K562 (cell line): ENCODE results near the gene SPTBN4. TPM values are rescaled to one million over a fixed set of nuclear protein-coding genes. Genes with fewer than 3 reads are reported as not detected.

Experiments
- BRF2 ChIP-seq: IDR thresholded peaks from 3 replicates; pipeline ENCODE4 v1.6.1; 2011; ENCODE audit warnings: borderline replicate concordance, mild to moderate bottlenecking; ENCODE audit not compliant: insufficient read length, insufficient read depth
- CXXC5 ChIP-seq: fragments of 250-450 bp; sonication (Bioruptor Pico); IDR thresholded peaks from 2 replicates; pipeline ENCODE4 v1.8.0; 2022; ENCODE audit warnings: inconsistent platforms, mild to moderate bottlenecking, moderate library complexity
- ETV1 ChIP-seq: fragments of 450-650 bp; conservative IDR thresholded peaks from 2 replicates; pipeline ENCODE4 v1.6.1; 2016; ENCODE audit warnings: missing genetic modification characterization, control low read depth, low read depth, missing compliant biosample characterization
- GTF2A2 ChIP-seq: IDR thresholded peaks from 2 replicates; pipeline ENCODE4 v1.6.1; 2016; ENCODE audit warnings: mild to moderate bottlenecking, missing genetic modification characterization, missing compliant biosample characterization
- KAT7 ChIP-seq: sonication (generic); formaldehyde crosslinking; IDR thresholded peaks from 2 replicates; pipeline ENCODE4 v1.8.0; 2022; ENCODE audit warnings: missing genetic modification reagents, mild to moderate bottlenecking, borderline replicate concordance
- KLF13 ChIP-seq: fragments of 450-650 bp; IDR thresholded peaks from 2 replicates; pipeline ENCODE4 v1.6.1; 2016; ENCODE audit warnings: missing genetic modification characterization, low read depth, mild to moderate bottlenecking, missing compliant biosample characterization, moderate library complexity, borderline replicate concordance
- MECOM ChIP-seq: fragments of 250-450 bp; sonication (Bioruptor Pico); IDR thresholded peaks from 2 replicates; pipeline ENCODE4 v1.8.0; 2022; ENCODE audit warnings: inconsistent platforms
- MEF2A ChIP-seq: IDR thresholded peaks from 2 replicates; pipeline ENCODE4 v1.6.1; 2011; ENCODE audit warnings: low read depth, mild to moderate bottlenecking, low read length, moderate library complexity; ENCODE audit not compliant: control insufficient read depth
- MTA3 ChIP-seq: fragments of 450-650 bp; formaldehyde crosslinking; IDR thresholded peaks from 2 replicates; pipeline ENCODE4 v1.6.1; 2017; ENCODE audit warnings: mild to moderate bottlenecking, borderline replicate concordance
- NFXL1 ChIP-seq: fragments of 450-650 bp; formaldehyde crosslinking; IDR thresholded peaks from 2 replicates; pipeline ENCODE4 v1.4.0; 2021; ENCODE audit warnings: mild to moderate bottlenecking
- NR1H2 ChIP-seq: sonication (generic); formaldehyde crosslinking; IDR thresholded peaks from 2 replicates; pipeline ENCODE4 v1.4.0; 2020; ENCODE audit warnings: mild to moderate bottlenecking, missing genetic modification reagents
- PCBP2 ChIP-seq: fragments of 200-400 bp; formaldehyde crosslinking; IDR thresholded peaks from 2 replicates; pipeline ENCODE4 v1.6.1; 2018; ENCODE audit warnings: low read length, low read depth, mild to moderate bottlenecking, moderate library complexity; ENCODE audit not compliant: poor library complexity, severe bottlenecking
- PHB ChIP-seq: fragments of 250-450 bp; sonication (Bioruptor Pico); IDR thresholded peaks from 2 replicates; pipeline ENCODE4 v1.5.0; 2021
- RAD21 ChIP-seq, 2 experiments: fragments of 250-450 bp in 1 of 2; fragments of 450-650 bp in 1 of 2; sonication (Bioruptor Pico) in 1 of 2; formaldehyde crosslinking in 1 of 2; IDR thresholded peaks in 1 of 2; conservative IDR thresholded peaks in 1 of 2; 2 replicates each; pipeline versions ENCODE4 v1.4.0 to v1.8.0; 2020 to 2022; ENCODE audit warnings: mild to moderate bottlenecking in 2 of 2, moderate library complexity in 1 of 2
- SMARCA4 ChIP-seq: fragments of 450-650 bp; IDR thresholded peaks from 2 replicates; pipeline ENCODE4 v1.6.1; 2016
- SOX6 ChIP-seq: fragments of 450-650 bp; IDR thresholded peaks from 2 replicates; pipeline ENCODE4 v1.6.1; 2014; ENCODE audit warnings: mild to moderate bottlenecking
- SP2 ChIP-seq: IDR thresholded peaks from 2 replicates; pipeline ENCODE4 v1.6.1; 2011; ENCODE audit warnings: mild to moderate bottlenecking, low read depth, low read length, moderate library complexity; ENCODE audit not compliant: poor library complexity, severe bottlenecking; ENCODE audit errors: extremely low read depth
- STAT6 ChIP-seq: sonication (generic); formaldehyde crosslinking; IDR thresholded peaks from 2 replicates; pipeline ENCODE4 v1.8.1; 2023; ENCODE audit warnings: mild to moderate bottlenecking, missing genetic modification reagents
- ZC3H8 ChIP-seq: fragments of 450-650 bp; IDR thresholded peaks from 2 replicates; pipeline ENCODE4 v1.6.1; 2017
- ZKSCAN1 ChIP-seq: fragments of 150-350 bp; IDR thresholded peaks from 2 replicates; pipeline ENCODE4 v1.6.1; 2016; ENCODE audit warnings: low read depth, low read length
- ZNF431 ChIP-seq: sonication (generic); formaldehyde crosslinking; IDR thresholded peaks from 2 replicates; pipeline ENCODE4 v1.8.0; 2022; ENCODE audit warnings: mild to moderate bottlenecking, missing genetic modification reagents
- ZNF699 ChIP-seq: fragments of 250-450 bp; sonication (Bioruptor Pico); IDR thresholded peaks from 2 replicates; pipeline ENCODE4 v1.8.0; 2021; ENCODE audit warnings: mild to moderate bottlenecking, moderate library complexity; ENCODE audit not compliant: insufficient replicate concordance
- ZNF717 ChIP-seq: fragments of 250-450 bp; sonication (Bioruptor Pico); IDR thresholded peaks from 2 replicates; pipeline ENCODE4 v1.5.0; 2021
- ZNF785 ChIP-seq: fragments of 250-450 bp; sonication (Bioruptor Pico); IDR thresholded peaks from 2 replicates; pipeline ENCODE4 v1.4.0; 2020; ENCODE audit warnings: mild to moderate bottlenecking
- ZNF830 ChIP-seq: fragments of 250-450 bp; sonication (Bioruptor Pico); IDR thresholded peaks from 2 replicates; pipeline ENCODE4 v1.5.0; 2021; ENCODE audit warnings: mild to moderate bottlenecking
- ZSCAN29 ChIP-seq: fragments of 450-650 bp; IDR thresholded peaks from 2 replicates; pipeline ENCODE4 v1.6.1; 2017
- ZSCAN32 ChIP-seq: fragments of 450-650 bp; formaldehyde crosslinking; IDR thresholded peaks from 2 replicates; pipeline ENCODE4 v1.4.0; 2020; ENCODE audit warnings: mild to moderate bottlenecking, moderate library complexity
- polyA plus RNA-seq, 8 experiments: library from polyadenylated mRNA; depleted of rRNA in 4 of 8; stranded (reverse) in 5 of 8; unstranded in 3 of 8; fragments of >200 nt; fragmentation: Nextera tagmentation in 2 of 8; fragmentation: Illumina TruSeq in 1 of 8; extraction: Ambion mirVana in 2 of 8; extraction: Trizol in 1 of 8; gene quantifications; 2 replicates each; pipeline versions ENCODE4 v1.2.1 to v1.2.3, GENCODE V29; 2011 to 2014; ENCODE audit warnings: inconsistent platforms in 1 of 8, missing spikeins in 1 of 8
- total RNA-seq, 7 experiments: library from RNA; depleted of rRNA in 6 of 7; stranded (reverse); fragments of >200 nt in 6 of 7; fragmentation: Illumina TruSeq in 2 of 7; extraction: Trizol in 2 of 7; gene quantifications; 2 replicates each; pipeline versions ENCODE4 v1.2.1 to v1.2.3, GENCODE V29; 2011 to 2021; ENCODE audit warnings: low replicate concordance in 1 of 7

SPTBN4 gene
- total and polyA plus RNA-seq, 9 of the 15 experiments (the other 6 are each of a cell fraction or from before 2014, with no cell fraction given) = 0.01 to 1.5 (median 0.86) TPM

GRCh38 chr19:40576585-40577451 is 110.0 kb downstream of the SPTBN4 start, which contains the start of gene SHKBP1 (continued):
- TF ChIP-seq ZNF699 (no peak), STAT6 (CRISPR knock-in tag) (no peak), ZNF431 (CRISPR knock-in tag) (no peak), MTA3 (peak; percentile 57; the same call in 1 of the 2 replicates), PHB (CRISPR knock-in tag) (no peak), MEF2A (no peak), KLF13 (tag) (no peak), NFXL1 (no peak), PCBP2 (no peak), ZC3H8 (no peak), NR1H2 (CRISPR knock-in tag) (no peak), SOX6 (no peak), ETV1 (tag) (no peak), BRF2 (no peak), SP2 (peak; percentile 91), ZSCAN29 (no peak), ZSCAN32 (CRISPR knock-in tag) (no peak), ZNF830 (CRISPR knock-in tag) (no peak), ZKSCAN1 (no peak), CXXC5 (CRISPR knock-in tag) (peak; percentile 44), ZNF785 (CRISPR knock-in tag) (no peak), KAT7 (CRISPR knock-in tag) (no peak), MECOM (CRISPR knock-in tag) (no peak), ZNF717 (CRISPR knock-in tag) (no peak), GTF2A2 (tag) (no peak), RAD21 (CRISPR knock-in tag; conservative IDR thresholded peaks at IDR 0.05 in 1 of 2, IDR thresholded peaks at IDR 0.05 in 1 of 2) (no peak), SMARCA4 (no peak)
